GM21390 (cell line): Measurements from ENCODE around the gene TIMM17A.
"Not testable (repeated sequence)": the region's sequence is repeated elsewhere in the genome, so short reads cannot be mapped to it uniquely, and the experiment has no call there.

ENCODE experiments used
- ATAC-seq: cut with Tn5 transposase; IDR thresholded peaks from one replicate; pipeline ENCODE4 v1.9.1; 2021; ENCODE audit not compliant: unreplicated experiment

The TIMM17A gene

GRCh38 chr1:201939574-201939973 lies 15.7 kb upstream of the TIMM17A start:
- no peak for ATAC-seq

- not testable (repeated sequence) for ATAC-seq
Observed at GRCh38 chr1:201940316-201940715, 15.0 kb upstream of the TIMM17A start.

GRCh38 chr1:201941420-201942128 lies 13.7 kb upstream of the TIMM17A start:
- ATAC-seq, result no peak

- no peak for ATAC-seq
Observed at GRCh38 chr1:201942129-201942495, 13.2 kb upstream of the TIMM17A start.

- ATAC-seq, result no peak
Observed at GRCh38 chr1:201944002-201944401, 11.3 kb upstream of the TIMM17A start.

- ATAC-seq, result no peak
Observed at GRCh38 chr1:201944639-201945038, 10.7 kb upstream of the TIMM17A start.

GRCh38 chr1:201945157-201945556 lies 10.1 kb upstream of the TIMM17A start:
- ATAC-seq, result no peak

- no peak for ATAC-seq
Observed at GRCh38 chr1:201945863-201946223, 9.5 kb upstream of the TIMM17A start.

- ATAC-seq, result no peak
Observed at GRCh38 chr1:201946224-201946908, 8.9 kb upstream of the TIMM17A start, which contains the start of gene LMOD1. TSS of gene LMOD1 (minus strand) at chr1:201946548. CDS start at chr1:201946340, 208 bp downstream.

- ATAC-seq, result no peak
Observed at GRCh38 chr1:201947697-201948008, 7.7 kb upstream of the TIMM17A start.

- ATAC-seq, result no peak
Observed at GRCh38 chr1:201949491-201949890, 5.8 kb upstream of the TIMM17A start.

GRCh38 chr1:201954263-201955008 lies 867 bp upstream of the TIMM17A start:
- no peak for ATAC-seq

- peak; percentile 32 for ATAC-seq
Observed at GRCh38 chr1:201955729-201956143, 433 bp downstream of the TIMM17A start.

GRCh38 chr1:201958348-201958747 lies 3.0 kb downstream of the TIMM17A start:
- ATAC-seq, result no peak

GRCh38 chr1:201962382-201962781 lies 7.1 kb downstream of the TIMM17A start:
- ATAC-seq, result not testable (repeated sequence)

- ATAC-seq, result no peak
Observed at GRCh38 chr1:201964261-201964660, 9.0 kb downstream of the TIMM17A start.

GRCh38 chr1:201966171-201966570 lies 10.9 kb downstream of the TIMM17A start:
- no peak for ATAC-seq

- ATAC-seq, result no peak
Observed at GRCh38 chr1:201968202-201968925, 13.1 kb downstream of the TIMM17A start.

- no peak for ATAC-seq
Observed at GRCh38 chr1:201970334-201971159, 15.2 kb downstream of the TIMM17A start.

GRCh38 chr1:201982082-201982622 lies 26.8 kb downstream of the TIMM17A start:
- ATAC-seq, result peak; percentile 31
